ENCODE measurements around the gene RAB11FIP4. TPM values are rescaled to one million over a fixed set of nuclear protein-coding genes. Genes with fewer than 3 reads are reported as not detected.

Gene RAB11FIP4
- total and polyA plus RNA-seq, 9 of the 15 experiments (the other 6 are each of a cell fraction or from before 2014, with no cell fraction given): 0.62 to 16.6 (median 8.9) TPM

DNA sequence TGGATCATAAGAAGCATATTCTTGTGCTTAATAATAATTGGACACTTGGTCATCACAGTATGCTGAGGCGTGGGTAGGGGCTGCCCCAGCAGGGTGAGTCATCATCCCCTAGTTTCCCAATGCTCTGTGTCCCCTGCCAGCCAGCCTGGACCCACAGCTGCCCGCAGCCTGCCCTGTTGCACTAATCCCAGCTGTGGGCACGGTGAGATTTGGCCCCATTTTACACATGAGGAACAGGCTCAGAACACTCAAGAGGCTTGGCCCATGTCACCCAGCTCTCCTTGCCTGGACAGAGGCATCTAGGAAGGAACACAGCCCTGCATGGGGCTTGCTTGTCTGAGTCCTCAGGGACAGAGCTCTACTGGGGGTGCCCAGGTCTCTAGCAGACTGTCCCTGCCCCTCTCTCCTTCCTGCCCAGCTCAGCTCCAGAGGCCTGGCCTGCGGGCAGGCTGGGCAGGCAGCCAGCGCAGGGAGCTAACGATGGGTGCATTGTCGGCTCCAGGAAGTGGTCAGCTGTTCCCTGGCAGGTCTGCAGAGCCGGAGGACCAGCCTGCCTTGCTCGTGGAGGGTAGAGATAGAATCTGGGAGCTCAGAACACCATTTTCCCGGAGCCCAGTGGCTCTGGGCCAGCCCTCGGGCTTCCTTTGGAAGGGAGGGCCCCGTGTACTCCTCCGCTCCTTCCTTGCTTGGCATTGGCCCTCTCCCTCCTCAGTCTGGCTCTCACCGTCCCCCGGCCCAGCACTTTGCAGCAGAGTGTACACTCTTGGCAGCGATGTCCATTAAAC lies 189.4 kb downstream of the RAB11FIP4 start:
- ChIA-PET CTCF (ENCODE audit: low intra/inter-chr PET ratio) (no interaction called here), POLR2A (interaction anchor here (0.7 to 1.4 kb wide), 3 partner anchors 8 to 10 kb away, joined by 3 to 7 read pairs (median 4); no protein-coding TSS in a partner anchor)
- no peak overlapping the region for H3K4me2 ChIP-seq (ENCODE audit: insufficient read depth, low read length)
- H4K20me1 ChIP-seq (replicated peaks; ENCODE audit: control insufficient read depth, insufficient read depth, low read length): no peaks in the 10 kb centered on the region
- intact Hi-C loops (cut with micrococcal nuclease): no loop called here
- no peaks in the 10 kb centered on the region for H3K79me2 ChIP-seq (ENCODE audit: control insufficient read depth, insufficient read depth, low read length)
- H3K9ac ChIP-seq (ENCODE audit: insufficient read depth in 1 of 2, low read depth in 2 of 2, low read length in 2 of 2): no peak overlapping the region
- TF ChIP-seq GABPA (tag; conservative IDR thresholded peaks at IDR 0.05; ENCODE audit: low read depth) (peak; percentile 66), ZNF212 (CRISPR knock-in tag; IDR thresholded peaks at IDR 0.05) (no peak)
- H3K27ac ChIP-seq (ENCODE audit: extremely low read depth, low read depth, low read length): no peak overlapping the region
- in situ Hi-C loops (cut with MboI): no loop called here
- ATAC-seq: no peak
- H3K4me1 ChIP-seq (replicated peaks in 1 of 2; ENCODE audit: control insufficient read depth in 2 of 2, insufficient read depth in 2 of 2, low read length in 2 of 2): no peaks in the 10 kb centered on the region; a peak in 2 of 5 replicates
- 3% methylated on average over 16 of the region's 16 CpGs for WGBS (ENCODE audit: insufficient coverage, low coverage, missing lambda C conversion rate)
- no peaks in the 10 kb centered on the region for H3K36me3 ChIP-seq (ENCODE audit: control insufficient read depth, insufficient read depth, low read length)
- no peak for DNase-seq (ENCODE audit: extremely low read depth in 1 of 4, low spot score in 3 of 4)
- no peak overlapping the region for H2AFZ ChIP-seq (ENCODE audit: low read depth, low read length)
- H3K4me3 ChIP-seq: no peak overlapping the region
- H3K27me3 ChIP-seq (ENCODE audit: control insufficient read depth in 2 of 2, insufficient read depth in 2 of 2, low read length in 2 of 2): peaks cover 14 to 59% of the 10 kb centered on the region in 2 experiments
- no peak for FAIRE-seq
- BruUV-seq (replicated peaks): no TSS peak
- no peaks in the 10 kb centered on the region for H3K9me3 ChIP-seq (replicated peaks; ENCODE audit: control insufficient read depth, insufficient read depth, low read depth, low read length)
- no peaks in the 10 kb centered on the region for H3K9me1 ChIP-seq (ENCODE audit: control insufficient read depth, insufficient read depth, low read length)

DNA sequence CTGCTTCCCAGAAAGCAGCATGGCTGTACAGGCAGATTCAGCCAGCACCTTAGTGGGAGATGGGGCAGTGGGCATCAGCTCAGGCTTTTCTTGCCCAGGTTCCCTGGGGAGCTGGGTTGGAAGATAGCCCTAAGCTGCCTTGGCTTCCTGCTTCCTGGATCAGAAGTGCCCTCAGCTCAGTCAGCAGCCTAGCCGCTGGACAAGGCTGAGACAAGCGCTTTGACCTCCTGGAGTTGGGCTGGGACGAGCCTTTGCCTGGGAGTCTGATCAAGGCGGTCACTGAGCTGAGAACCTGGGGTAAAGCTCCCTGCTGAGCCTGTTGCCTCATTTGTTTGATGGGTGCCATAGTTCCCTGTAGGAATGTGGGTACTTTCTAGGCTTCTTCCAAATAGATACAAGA lies 190.0 kb downstream of the RAB11FIP4 start:
- H2AFZ ChIP-seq (ENCODE audit: low read depth, low read length): no peak overlapping the region
- no peaks in the 10 kb centered on the region for H3K79me2 ChIP-seq (ENCODE audit: control insufficient read depth, insufficient read depth, low read length)
- CTCF ChIA-PET (ENCODE audit: low intra/inter-chr PET ratio): no interaction called here
- intact Hi-C loops (cut with micrococcal nuclease): no loop called here
- no peaks in the 10 kb centered on the region for H4K20me1 ChIP-seq (replicated peaks; ENCODE audit: control insufficient read depth, insufficient read depth, low read length)
- no peaks in the 10 kb centered on the region; a peak in 2 of 5 replicates for H3K4me1 ChIP-seq (replicated peaks in 1 of 2; ENCODE audit: control insufficient read depth in 2 of 2, insufficient read depth in 2 of 2, low read length in 2 of 2)
- DNase-seq (ENCODE audit: extremely low read depth in 1 of 4, low spot score in 3 of 4) (no peak), FAIRE-seq (no peak), ATAC-seq (no peak)
- 3% methylated on average over 4 of the region's 4 CpGs for WGBS (ENCODE audit: insufficient coverage, low coverage, missing lambda C conversion rate)
- POLR2A ChIA-PET: interaction anchor here (0.7 to 1.4 kb wide), 6 partner anchors 8 to 46 kb away, joined by 3 to 7 read pairs (median 4); no protein-coding TSS in a partner anchor
- no peak for TF ChIP-seq HMG20B (CRISPR knock-in tag; IDR thresholded peaks at IDR 0.05)
- no peak for TF ChIP-seq NCOA1 (IDR thresholded peaks at IDR 0.05; ENCODE audit: low read depth)
- TF ChIP-seq SMARCA5 (IDR thresholded peaks at IDR 0.05): no peak
- no peak for TF ChIP-seq CHCHD3 (CRISPR knock-in tag; IDR thresholded peaks at IDR 0.05)
- in situ Hi-C loops (cut with MboI): no loop called here
- no peaks in the 10 kb centered on the region for H3K9me1 ChIP-seq (ENCODE audit: control insufficient read depth, insufficient read depth, low read length)
- H3K36me3 ChIP-seq (ENCODE audit: control insufficient read depth, insufficient read depth, low read length): no peaks in the 10 kb centered on the region
- H3K27me3 ChIP-seq (ENCODE audit: control insufficient read depth in 2 of 2, insufficient read depth in 2 of 2, low read length in 2 of 2): peaks cover 14 to 60% of the 10 kb centered on the region in 2 experiments
- no TSS peak for BruUV-seq (replicated peaks)
- H3K27ac ChIP-seq (ENCODE audit: extremely low read depth, low read depth, low read length): no peak overlapping the region
- no peaks in the 10 kb centered on the region for H3K9me3 ChIP-seq (replicated peaks; ENCODE audit: control insufficient read depth, insufficient read depth, low read depth, low read length)
- H3K4me2 ChIP-seq (ENCODE audit: insufficient read depth, low read length): no peak overlapping the region
- no peak overlapping the region for H3K4me3 ChIP-seq
- no peak overlapping the region for H3K9ac ChIP-seq (ENCODE audit: insufficient read depth in 1 of 2, low read depth in 2 of 2, low read length in 2 of 2)

All from K562 (cell line).